Muscle layer of colon (tissue), 2 donors: ENCODE results near the gene TMEM207.

Source experiments
- H3K27ac ChIP-seq: one replicate; pipeline ENCODE4 v1.7.0; 2013; ENCODE audit warnings: low read depth, mild to moderate bottlenecking, low read length, moderate library complexity
- H3K27me3 ChIP-seq, 2 donors: one replicate each; pipeline ENCODE4 v1.7.0; 2013; ENCODE audit warnings: low read length in 2 of 2, mild to moderate bottlenecking in 2 of 2; ENCODE audit not compliant: insufficient read depth in 2 of 2, control insufficient read depth in 1 of 2
- H3K36me3 ChIP-seq: one replicate; pipeline ENCODE4 v1.7.0; 2013; ENCODE audit warnings: mild to moderate bottlenecking, low read length; ENCODE audit not compliant: insufficient read depth
- H3K4me1 ChIP-seq: one replicate; pipeline ENCODE4 v1.7.0; 2013; ENCODE audit warnings: mild to moderate bottlenecking, low read length; ENCODE audit not compliant: insufficient read depth
- H3K4me3 ChIP-seq, 2 donors: one replicate each; pipeline ENCODE4 v1.7.0; 2013; ENCODE audit warnings: low read length in 2 of 2, low read depth in 1 of 2, mild to moderate bottlenecking in 1 of 2, moderate library complexity in 1 of 2
- H3K9ac ChIP-seq: one replicate; pipeline ENCODE4 v1.7.0; 2013; ENCODE audit warnings: low read length
- H3K9me3 ChIP-seq: one replicate; pipeline ENCODE4 v1.7.0; 2013; ENCODE audit warnings: mild to moderate bottlenecking, low read length
- donor health status: abdominal sarcoma.
- donor health status: Adenocarcinoma of cecum.

The TMEM207 gene

GRCh38 chr3:190449801-190450200 lies at the start of gene TMEM207:
Gene TMEM207, minus strand, starts transcription at chr3:190449901. Its CDS starts 92 bp downstream, at chr3:190449809.
- Histone ChIP-seq H3K27ac (no peak within 1 kb of the TSS), H3K9ac (no peak within 1 kb of the TSS), H3K36me3 (no peaks in the 10 kb centered on the region), H3K4me3 (no peak within 1 kb of the TSS), H3K9me3 (no peaks in the 10 kb centered on the region), H3K27me3 (no peaks in the 10 kb centered on the region), H3K4me1 (no peaks in the 10 kb centered on the region)

DNA sequence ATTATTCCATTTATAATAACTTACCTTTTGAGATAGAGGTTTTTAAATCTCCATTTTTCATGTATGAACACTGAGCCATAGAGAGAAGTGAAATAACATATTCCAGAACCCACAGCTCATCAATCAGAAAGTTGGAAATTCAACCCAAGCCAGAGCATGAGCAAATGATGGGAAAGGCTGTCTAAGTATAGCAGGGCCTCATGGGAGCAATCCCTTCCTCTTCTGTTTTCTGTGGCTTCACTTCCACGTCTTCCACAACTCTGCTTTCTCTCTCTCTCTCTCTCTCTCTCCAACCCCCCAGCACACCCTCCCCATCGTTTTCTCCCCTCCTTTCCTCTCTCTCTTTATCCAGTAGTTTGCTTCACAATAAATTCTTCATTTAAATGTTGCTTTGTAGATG lies 49.4 kb upstream of the TMEM207 start:
- H3K36me3 ChIP-seq: no peaks in the 10 kb centered on the region
- no peaks in the 10 kb centered on the region for H3K27me3 ChIP-seq
- no peak overlapping the region for H3K27ac ChIP-seq
- no peaks in the 10 kb centered on the region for H3K9me3 ChIP-seq
- H3K9ac ChIP-seq: no peak overlapping the region
- H3K4me1 ChIP-seq: no peaks in the 10 kb centered on the region
- no peak overlapping the region for H3K4me3 ChIP-seq

DNA sequence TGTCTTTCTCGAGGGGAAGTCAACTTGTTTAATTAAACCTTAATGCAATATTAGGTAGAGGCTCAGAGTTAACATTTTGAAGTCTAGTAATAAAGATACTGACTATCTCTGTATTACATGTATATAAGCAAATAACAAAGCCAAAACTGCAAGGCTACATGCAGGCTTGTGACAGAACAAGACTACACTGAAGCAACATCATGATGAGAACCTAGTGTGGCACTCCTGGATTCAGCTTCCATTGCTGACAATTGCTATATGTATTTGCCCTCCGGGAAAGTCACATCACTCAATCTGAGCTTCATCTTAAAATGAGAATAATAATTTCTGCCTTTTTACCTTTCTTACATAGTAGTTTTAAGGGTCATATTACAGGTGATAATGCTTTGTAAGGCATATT lies 48.6 kb upstream of the TMEM207 start:
- no peaks in the 10 kb centered on the region for H3K36me3 ChIP-seq
- no peaks in the 10 kb centered on the region for H3K4me1 ChIP-seq
- H3K27me3 ChIP-seq: no peaks in the 10 kb centered on the region
- no peak overlapping the region for H3K9ac ChIP-seq
- H3K4me3 ChIP-seq: no peak overlapping the region
- no peaks in the 10 kb centered on the region for H3K9me3 ChIP-seq
- H3K27ac ChIP-seq: no peak overlapping the region

DNA sequence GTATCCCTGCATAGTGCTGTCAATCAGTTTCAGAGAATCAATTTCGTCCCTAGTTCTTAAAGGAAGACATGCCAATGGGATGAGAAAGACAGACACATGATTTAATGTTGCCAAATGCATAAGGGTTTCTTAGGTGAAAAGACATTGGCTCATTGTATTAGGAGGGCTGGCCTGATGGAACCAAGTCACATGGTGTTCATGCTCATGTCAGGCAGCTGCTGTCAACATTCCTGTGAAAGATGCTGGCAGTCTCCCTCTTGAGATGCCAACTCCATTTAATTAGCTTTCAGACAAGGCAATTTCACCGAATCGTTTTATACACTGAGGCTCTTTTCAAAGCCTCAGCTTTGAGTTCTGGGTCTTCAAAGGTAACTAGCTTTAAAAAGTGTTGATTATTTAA lies 48.1 kb upstream of the TMEM207 start:
- H3K27me3 ChIP-seq: no peaks in the 10 kb centered on the region
- no peak overlapping the region for H3K4me3 ChIP-seq
- no peaks in the 10 kb centered on the region for H3K36me3 ChIP-seq
- no peaks in the 10 kb centered on the region for H3K9me3 ChIP-seq
- H3K9ac ChIP-seq: no peak overlapping the region
- no peak overlapping the region for H3K27ac ChIP-seq
- no peaks in the 10 kb centered on the region for H3K4me1 ChIP-seq

GRCh38 chr3:190496859-190497258 lies 47.2 kb upstream of the TMEM207 start:
- no peak overlapping the region for H3K9ac ChIP-seq
- H3K4me1 ChIP-seq: no peaks in the 10 kb centered on the region
- no peak overlapping the region for H3K4me3 ChIP-seq
- H3K27me3 ChIP-seq: no peaks in the 10 kb centered on the region
- no peaks in the 10 kb centered on the region for H3K36me3 ChIP-seq
- H3K27ac ChIP-seq: no peak overlapping the region
- H3K9me3 ChIP-seq: no peaks in the 10 kb centered on the region

- no peak overlapping the region for H3K4me3 ChIP-seq
- H3K9ac ChIP-seq: no peak overlapping the region
- no peak overlapping the region for H3K27ac ChIP-seq
- no peaks in the 10 kb centered on the region for H3K36me3 ChIP-seq
- no peaks in the 10 kb centered on the region for H3K4me1 ChIP-seq
- no peaks in the 10 kb centered on the region for H3K9me3 ChIP-seq
- no peaks in the 10 kb centered on the region for H3K27me3 ChIP-seq
These were observed 46.1 kb upstream of the TMEM207 start for GRCh38 chr3:190495796-190496195.

- H3K36me3 ChIP-seq: no peaks in the 10 kb centered on the region
- no peak overlapping the region for H3K27ac ChIP-seq
- H3K27me3 ChIP-seq: no peaks in the 10 kb centered on the region
- H3K4me1 ChIP-seq: no peaks in the 10 kb centered on the region
- H3K4me3 ChIP-seq: no peak overlapping the region
- no peaks in the 10 kb centered on the region for H3K9me3 ChIP-seq
- H3K9ac ChIP-seq: no peak overlapping the region
These were observed 45.7 kb upstream of the TMEM207 start for GRCh38 chr3:190495354-190495753.

GRCh38 chr3:190494907-190495306 lies 45.2 kb upstream of the TMEM207 start:
- no peak overlapping the region for H3K9ac ChIP-seq
- H3K9me3 ChIP-seq: no peaks in the 10 kb centered on the region
- H3K36me3 ChIP-seq: no peaks in the 10 kb centered on the region
- no peaks in the 10 kb centered on the region for H3K4me1 ChIP-seq
- no peak overlapping the region for H3K27ac ChIP-seq
- no peak overlapping the region for H3K4me3 ChIP-seq
- H3K27me3 ChIP-seq: no peaks in the 10 kb centered on the region

DNA sequence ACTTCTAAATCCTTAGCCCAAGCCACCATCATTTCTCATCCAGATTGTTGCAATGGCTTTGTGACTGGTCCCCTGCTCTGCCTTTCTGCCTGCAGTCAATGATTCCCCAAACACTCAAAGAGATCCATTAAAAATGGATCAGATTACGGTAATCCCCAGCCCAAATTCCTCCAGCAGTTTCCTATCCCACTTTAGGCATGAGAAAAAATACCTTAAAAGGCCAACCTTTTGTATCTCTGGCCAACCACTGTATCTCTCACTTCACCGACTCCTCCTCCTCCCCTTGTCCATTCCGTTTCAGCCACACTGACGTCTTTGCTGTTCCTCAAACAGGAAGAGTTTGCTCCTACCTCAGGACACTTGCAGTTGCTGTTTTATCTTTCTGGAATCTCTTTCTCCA lies 43.3 kb upstream of the TMEM207 start:
- Histone ChIP-seq H3K4me3 (no peak overlapping the region), H3K36me3 (no peaks in the 10 kb centered on the region), H3K4me1 (no peaks in the 10 kb centered on the region), H3K9ac (no peak overlapping the region), H3K27ac (no peak overlapping the region), H3K9me3 (no peaks in the 10 kb centered on the region), H3K27me3 (no peaks in the 10 kb centered on the region)

DNA sequence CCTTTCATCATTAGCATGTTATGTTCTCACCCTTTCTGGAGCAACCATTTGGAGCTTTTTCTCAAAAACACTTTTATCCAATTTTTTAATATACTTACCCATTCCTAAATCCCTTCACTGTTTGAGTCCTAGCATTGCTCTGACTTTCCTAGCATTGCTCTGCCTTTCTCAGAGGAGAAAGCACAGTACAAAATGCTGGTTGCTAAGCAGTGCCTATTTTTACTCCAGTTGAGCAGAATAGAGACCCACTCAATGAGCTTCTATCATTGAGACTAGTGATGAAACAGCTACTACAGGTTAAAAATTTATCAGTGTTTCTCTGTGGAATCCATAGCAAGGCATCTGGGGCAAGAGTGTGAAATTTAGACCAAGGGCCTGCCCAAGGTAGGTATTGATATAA lies 42.4 kb upstream of the TMEM207 start:
- H3K9me3 ChIP-seq: no peaks in the 10 kb centered on the region
- no peaks in the 10 kb centered on the region for H3K4me1 ChIP-seq
- H3K27me3 ChIP-seq: no peaks in the 10 kb centered on the region
- H3K9ac ChIP-seq: no peak overlapping the region
- no peak overlapping the region for H3K4me3 ChIP-seq
- no peak overlapping the region for H3K27ac ChIP-seq
- no peaks in the 10 kb centered on the region for H3K36me3 ChIP-seq

GRCh38 chr3:190491533-190492054 lies 41.9 kb upstream of the TMEM207 start:
- Histone ChIP-seq H3K4me1 (no peaks in the 10 kb centered on the region), H3K27ac (no peak overlapping the region), H3K4me3 (no peak overlapping the region), H3K9me3 (no peaks in the 10 kb centered on the region), H3K9ac (no peak overlapping the region), H3K27me3 (no peaks in the 10 kb centered on the region), H3K36me3 (no peaks in the 10 kb centered on the region)

GRCh38 chr3:190486908-190487607 lies 37.4 kb upstream of the TMEM207 start:
- H3K27me3 ChIP-seq: no peaks in the 10 kb centered on the region
- H3K36me3 ChIP-seq: no peaks in the 10 kb centered on the region
- H3K4me3 ChIP-seq: no peak overlapping the region
- no peaks in the 10 kb centered on the region for H3K9me3 ChIP-seq
- H3K9ac ChIP-seq: no peak overlapping the region
- no peaks in the 10 kb centered on the region for H3K4me1 ChIP-seq
- no peak overlapping the region for H3K27ac ChIP-seq
